ENCODE measurements around the gene RBM20. TPM values are rescaled to one million over a fixed set of nuclear protein-coding genes. Genes with fewer than 3 reads are reported as not detected.

RBM20 gene
- total and polyA plus RNA-seq, 12 donors = 0.07 to 2.3 (median 0.28) TPM; not detected in 2

DNA sequence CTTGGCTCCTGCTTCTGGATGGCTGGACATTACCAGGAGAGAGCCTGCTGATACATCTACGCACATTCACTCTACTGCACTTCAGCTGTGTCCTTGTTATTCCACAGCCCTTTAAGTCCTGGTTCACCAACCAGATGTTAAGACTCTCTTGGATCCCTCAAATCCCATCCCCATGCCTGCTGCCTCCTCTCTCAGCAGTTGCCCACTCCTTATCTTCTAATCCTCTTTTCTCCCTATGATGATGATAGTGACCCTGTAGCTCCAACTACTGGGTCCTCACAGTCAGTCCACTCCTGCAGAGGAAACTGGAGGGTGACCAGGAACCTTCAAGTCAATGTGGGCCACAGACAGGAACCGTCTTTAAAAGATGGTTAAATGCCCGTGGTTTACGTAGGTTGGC is 131.3 kb downstream of the RBM20 start:
- H3K9me3 ChIP-seq (replicated peaks in 1 of 3) = no peaks in the 10 kb centered on the region

DNA sequence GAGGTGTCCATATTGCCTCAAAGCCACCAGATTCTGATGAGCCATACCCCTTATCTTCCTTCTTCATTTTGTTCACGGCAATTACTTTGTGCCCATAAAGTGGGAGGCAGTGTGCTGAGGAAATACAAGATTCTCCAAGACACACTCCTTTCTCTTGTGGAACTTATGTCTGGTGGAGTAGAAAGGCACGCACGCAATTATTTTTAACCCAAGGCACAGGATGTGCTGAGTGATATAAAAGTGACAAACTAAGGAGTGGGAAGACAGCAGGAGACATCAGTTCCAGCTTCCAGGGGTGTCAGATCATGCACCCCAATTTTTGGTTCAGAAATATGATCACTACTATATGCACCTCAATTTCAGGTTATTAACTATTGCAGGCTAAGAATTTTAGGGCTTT is 132.9 kb downstream of the RBM20 start:
- intact Hi-C loops (cut with DNase I) = no loop called here
- Histone ChIP-seq H3K4me3 (no peak overlapping the region), H3K4me1 (replicated peaks in 1 of 2) (no peaks in the 10 kb centered on the region), H3K27ac (no peak overlapping the region), H3K27me3 (no peaks in the 10 kb centered on the region), H3K36me3 (replicated peaks in 1 of 2) (no peaks in the 10 kb centered on the region), H3K9me3 (replicated peaks in 1 of 3) (no peaks in the 10 kb centered on the region)
- no peak for DNase-seq
- no peak for TF ChIP-seq POLR2A (IDR thresholded peaks at IDR 0.05)
- TF ChIP-seq, protein P1, sequence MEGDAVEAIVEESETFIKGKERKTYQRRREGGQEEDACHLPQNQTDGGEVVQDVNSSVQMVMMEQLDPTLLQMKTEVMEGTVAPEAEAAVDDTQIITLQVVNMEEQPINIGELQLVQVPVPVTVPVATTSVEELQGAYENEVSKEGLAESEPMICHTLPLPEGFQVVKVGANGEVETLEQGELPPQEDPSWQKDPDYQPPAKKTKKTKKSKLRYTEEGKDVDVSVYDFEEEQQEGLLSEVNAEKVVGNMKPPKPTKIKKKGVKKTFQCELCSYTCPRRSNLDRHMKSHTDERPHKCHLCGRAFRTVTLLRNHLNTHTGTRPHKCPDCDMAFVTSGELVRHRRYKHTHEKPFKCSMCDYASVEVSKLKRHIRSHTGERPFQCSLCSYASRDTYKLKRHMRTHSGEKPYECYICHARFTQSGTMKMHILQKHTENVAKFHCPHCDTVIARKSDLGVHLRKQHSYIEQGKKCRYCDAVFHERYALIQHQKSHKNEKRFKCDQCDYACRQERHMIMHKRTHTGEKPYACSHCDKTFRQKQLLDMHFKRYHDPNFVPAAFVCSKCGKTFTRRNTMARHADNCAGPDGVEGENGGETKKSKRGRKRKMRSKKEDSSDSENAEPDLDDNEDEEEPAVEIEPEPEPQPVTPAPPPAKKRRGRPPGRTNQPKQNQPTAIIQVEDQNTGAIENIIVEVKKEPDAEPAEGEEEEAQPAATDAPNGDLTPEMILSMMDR (IDR thresholded peaks at IDR 0.05) = no peak
- WGBS, 4 donors = 89 to 95% (median 93%) methylated on average over 3 of the region's 3 CpGs

More for the DNA sequence above, 131.3 kb downstream of the RBM20 start:
- intact Hi-C loops (cut with DNase I) = no loop called here
- Histone ChIP-seq H3K4me1 (replicated peaks in 1 of 2) (no peaks in the 10 kb centered on the region), H3K27ac (no peak overlapping the region), H3K4me3 (no peak overlapping the region), H3K36me3 (replicated peaks in 1 of 2) (no peaks in the 10 kb centered on the region), H3K27me3 (no peaks in the 10 kb centered on the region)
- 92 to 99% (median 95%) methylated on average over 4 of the region's 4 CpGs for WGBS, 4 donors
- no peak for TF ChIP-seq POLR2A (IDR thresholded peaks at IDR 0.05)
- TF ChIP-seq, protein P1 (IDR thresholded peaks at IDR 0.05) = no peak
- no peak for DNase-seq

DNA sequence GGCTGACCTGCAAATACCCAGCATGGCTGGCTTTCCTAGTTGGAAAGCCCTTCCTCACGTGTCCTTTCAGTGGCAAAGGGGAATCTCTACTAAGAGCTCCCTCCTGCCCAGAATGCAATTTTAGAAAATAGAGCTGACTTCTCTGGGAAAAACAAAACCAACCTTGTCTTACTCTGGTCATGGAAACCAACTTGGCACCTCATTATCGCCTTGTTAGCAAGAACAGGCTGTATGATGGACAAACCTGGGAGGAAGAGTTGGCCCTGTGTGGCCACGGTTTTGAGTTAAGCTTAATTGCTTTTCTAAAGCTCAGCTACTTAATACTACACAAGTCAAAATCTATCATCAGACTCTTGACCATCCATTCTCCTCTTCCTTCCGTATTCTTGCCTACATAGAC is 133.5 kb downstream of the RBM20 start:
- DNase-seq = no peak
- H3K4me1 ChIP-seq (replicated peaks in 1 of 2) = no peaks in the 10 kb centered on the region
- H3K9me3 ChIP-seq (replicated peaks in 1 of 3) = no peaks in the 10 kb centered on the region
- TF ChIP-seq, protein P1 (IDR thresholded peaks at IDR 0.05) = no peak
- intact Hi-C loops (cut with DNase I) = no loop called here
- H3K36me3 ChIP-seq (replicated peaks in 1 of 2) = no peaks in the 10 kb centered on the region
- no peak overlapping the region for H3K4me3 ChIP-seq
- no peak overlapping the region for H3K27ac ChIP-seq
- H3K27me3 ChIP-seq = no peaks in the 10 kb centered on the region
- WGBS, 4 donors = 84 to 89% (median 87%) methylated on average over 4 of the region's 4 CpGs

DNA sequence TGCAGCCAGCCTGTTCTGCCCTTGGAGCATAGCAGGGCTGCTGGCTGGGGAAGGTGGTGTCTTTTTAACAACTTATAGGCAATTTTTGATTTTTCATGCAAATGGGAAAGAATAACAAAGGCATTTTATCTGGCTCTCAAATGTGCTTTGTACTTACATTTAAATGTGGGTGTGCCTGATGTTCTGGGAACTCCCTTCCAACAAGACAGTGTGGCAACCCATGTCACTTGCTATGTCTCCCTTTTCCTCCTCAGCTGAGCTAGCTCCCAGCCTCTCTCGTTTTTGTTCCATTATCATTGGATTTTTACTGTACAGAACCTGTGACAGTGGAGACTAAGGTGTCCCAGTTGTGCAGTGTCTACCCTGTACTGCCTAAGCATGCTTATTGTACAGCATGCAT is 134.1 kb downstream of the RBM20 start:
- no peak for DNase-seq
- H3K9me3 ChIP-seq (replicated peaks in 1 of 3) = no peaks in the 10 kb centered on the region
- H3K36me3 ChIP-seq (replicated peaks in 1 of 2) = no peaks in the 10 kb centered on the region
- TF ChIP-seq, protein P1 (IDR thresholded peaks at IDR 0.05) = no peak
- no peak for TF ChIP-seq POLR2A (IDR thresholded peaks at IDR 0.05)
- H3K4me3 ChIP-seq = no peak overlapping the region
- H3K27ac ChIP-seq = no peak overlapping the region
- no peaks in the 10 kb centered on the region for H3K27me3 ChIP-seq
- intact Hi-C loops (cut with DNase I) = no loop called here
- WGBS, 4 donors = 35 to 60% (median 54%) methylated on average over 1 of the region's 1 CpG
- no peaks in the 10 kb centered on the region for H3K4me1 ChIP-seq (replicated peaks in 1 of 2)

Measured in adrenal gland (tissue), 12 donors.